GM21825 (cell line): ENCODE data around the gene GMPPB.

ENCODE experiments used
- ATAC-seq: cut with Tn5 transposase; IDR thresholded peaks from one replicate; pipeline ENCODE4 v1.9.1; 2021; ENCODE audit warnings: mild to moderate bottlenecking, moderate library complexity; ENCODE audit not compliant: unreplicated experiment

GMPPB gene

DNA sequence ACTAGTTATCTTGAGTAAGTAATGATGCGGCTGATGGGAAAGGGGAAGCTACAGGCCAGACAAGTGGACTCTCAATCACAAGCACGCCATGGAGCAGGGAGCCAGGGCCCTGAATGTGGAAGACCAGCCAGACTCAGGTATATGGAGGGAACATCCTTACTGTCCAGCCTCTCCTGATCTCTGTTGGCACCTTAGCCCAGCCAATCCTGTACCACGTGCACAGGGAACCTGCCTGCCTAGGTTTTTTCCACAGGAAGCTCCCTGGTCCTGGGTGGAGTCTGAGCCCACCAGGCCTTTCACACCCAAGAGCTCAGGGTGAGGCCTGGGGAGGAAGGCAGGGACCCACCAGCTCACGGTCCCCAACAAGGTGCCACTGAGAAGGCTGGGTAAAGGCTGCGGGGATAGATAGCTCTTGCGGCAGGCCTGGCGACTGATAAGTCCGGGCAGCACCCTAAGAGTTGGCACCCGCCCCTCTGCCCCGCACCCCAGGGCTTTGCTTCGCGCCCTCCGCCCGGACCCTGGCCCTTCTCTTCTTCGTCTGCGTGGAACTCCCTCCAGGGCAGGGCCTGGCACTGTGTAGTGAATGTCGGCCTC lies 50.5 kb downstream of the GMPPB start:
- no peak for ATAC-seq

DNA sequence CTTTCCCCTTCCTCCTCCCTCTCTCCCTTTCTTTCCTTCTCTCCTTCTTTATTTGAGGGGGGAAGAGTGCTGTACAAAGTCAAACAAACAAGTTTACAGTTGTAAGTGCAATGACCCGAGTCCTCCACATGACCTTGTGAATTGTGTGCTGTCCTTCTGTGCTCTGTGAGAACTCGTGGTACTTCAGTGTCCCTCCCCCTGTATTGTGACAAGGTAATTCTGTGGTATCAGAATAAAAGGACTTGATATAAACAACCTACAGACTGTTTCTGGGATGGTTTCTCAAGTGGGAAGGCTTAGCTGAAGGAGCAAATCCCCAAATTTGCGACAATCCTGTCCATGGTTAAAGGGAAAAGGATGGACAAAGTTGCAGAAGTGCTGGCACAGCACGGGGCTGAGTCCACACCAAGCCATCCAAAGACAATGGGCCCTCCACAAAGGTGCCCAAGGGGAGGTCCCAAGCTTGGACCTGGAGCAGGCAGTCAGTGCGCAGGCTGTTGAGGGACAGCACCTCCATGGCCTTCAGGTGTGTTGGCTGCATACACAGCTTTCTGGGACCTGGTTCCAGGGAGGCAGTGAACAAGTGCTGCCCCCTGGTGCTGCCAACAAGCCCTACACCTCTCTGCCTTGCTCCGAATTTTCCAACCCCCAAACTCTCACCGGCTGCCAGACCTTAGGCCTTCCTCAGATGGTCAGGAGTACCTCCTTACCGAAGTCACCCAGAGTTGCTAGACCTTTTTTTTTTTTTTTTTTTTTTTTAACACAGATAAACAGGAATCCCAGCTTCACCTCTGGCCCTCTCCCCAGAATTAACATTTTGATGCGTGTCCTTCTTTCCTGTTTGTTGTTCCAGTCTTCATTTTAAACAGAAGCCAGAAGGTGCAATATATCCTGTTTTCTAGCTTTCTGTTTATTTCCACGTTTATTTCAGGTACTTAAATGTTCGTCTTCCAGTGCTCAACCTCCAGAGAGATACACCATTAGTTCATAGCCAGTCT lies 52.2 kb downstream of the GMPPB start:
- ATAC-seq = no peak

DNA sequence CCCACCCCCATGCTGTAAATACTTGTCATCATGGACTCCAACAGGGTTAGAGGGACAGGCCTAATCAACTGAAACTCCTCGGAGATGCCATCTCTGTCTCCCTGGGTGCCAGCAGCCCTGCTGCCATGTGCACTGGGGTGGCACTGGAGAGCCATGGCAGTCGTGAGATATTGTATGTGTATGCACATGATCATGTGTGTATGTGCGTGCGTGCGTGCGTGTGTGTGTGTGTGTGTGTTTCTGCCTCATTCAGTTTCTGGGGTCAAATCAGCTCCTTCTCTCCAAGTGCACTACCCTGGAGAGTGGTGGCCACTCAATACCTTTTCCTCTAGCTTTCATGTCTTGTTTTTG lies 52.8 kb downstream of the GMPPB start:
- no peak for ATAC-seq
